Endothelial cell of umbilical vein (primary cell): ENCODE results near the gene RGPD8.

Experiments used
- CTCF ChIP-seq, 2 donors: IDR thresholded peaks; 1 replicate in 1 of 2; 2 replicates in 1 of 2; pipeline ENCODE4 v1.5.1; 2011; ENCODE audit warnings: low read length in 2 of 2, mild to moderate bottlenecking in 2 of 2, moderate library complexity in 2 of 2, control low read depth in 1 of 2, inconsistent platforms in 1 of 2, low read depth in 1 of 2; ENCODE audit not compliant: insufficient read depth in 1 of 2; ENCODE audit errors: extremely low read depth in 1 of 2
- EZH2 ChIP-seq: IDR thresholded peaks from 2 replicates; pipeline ENCODE4 v1.6.1; 2012; ENCODE audit warnings: borderline replicate concordance, low read depth, mild to moderate bottlenecking, moderate library complexity, low read length, inconsistent platforms; ENCODE audit not compliant: severe bottlenecking
- FOS ChIP-seq: IDR thresholded peaks from 2 replicates; pipeline ENCODE4 v1.6.1; 2011; ENCODE audit warnings: mild to moderate bottlenecking, low read length, moderate library complexity, borderline replicate concordance; ENCODE audit not compliant: insufficient read depth
- GATA2 ChIP-seq: IDR thresholded peaks from 2 replicates; pipeline ENCODE4 v1.7.0; 2011; ENCODE audit warnings: low read depth, mild to moderate bottlenecking, moderate library complexity, mixed read lengths, low read length; ENCODE audit not compliant: insufficient read length, insufficient read depth
- JUN ChIP-seq: IDR thresholded peaks from 2 replicates; pipeline ENCODE4 v1.6.1; 2011; ENCODE audit warnings: borderline replicate concordance, low read depth; ENCODE audit not compliant: insufficient read length, insufficient read depth
- MYC ChIP-seq: IDR thresholded peaks from one replicate; pipeline ENCODE4 v1.6.1; 2011; ENCODE audit warnings: mild to moderate bottlenecking, low read depth, low read length
- POLR2A ChIP-seq: IDR thresholded peaks from 2 replicates; pipeline ENCODE4 v1.6.1; 2012; ENCODE audit warnings: low read depth, mild to moderate bottlenecking, control low read depth, low read length
- POLR2AphosphoS5 ChIP-seq: IDR thresholded peaks from 2 replicates; pipeline ENCODE4 v1.6.1; 2012; ENCODE audit warnings: low read depth, mild to moderate bottlenecking, control low read depth, low read length, moderate library complexity; ENCODE audit not compliant: insufficient read depth

GRCh38 chr2:112480530-112481049 lies 47.1 kb upstream of the RGPD8 start:
- TF ChIP-seq CTCF (IDR thresholded peaks at IDR 0.05; ENCODE audit: extremely low read depth in 1 of 2, insufficient read depth in 1 of 2, low read depth in 1 of 2, low read length in 2 of 2) (no peak), EZH2 (no peak), POLR2A (no peak), FOS (no peak), POLR2AphosphoS5 (no peak), GATA2 (no peak), MYC (no peak), JUN (no peak)
